ENCODE data around the gene PCBP4.

Gene PCBP4

GRCh38 chr3:51954713-51955112, 12.5 kb downstream of the PCBP4 start:
- no peak for DNase-seq

GRCh38 chr3:51954105-51954504, 13.1 kb downstream of the PCBP4 start:
- no peak for DNase-seq

- peak; percentile 70 for DNase-seq
These were observed 13.8 kb downstream of the PCBP4 start for GRCh38 chr3:51953445-51953844.

GRCh38 chr3:51950899-51951298, 16.4 kb downstream of the PCBP4 start:
- DNase-seq: no peak

GRCh38 chr3:51949121-51949520, 18.1 kb downstream of the PCBP4 start:
- no peak for DNase-seq

- no peak for DNase-seq
These were observed 19.2 kb downstream of the PCBP4 start for GRCh38 chr3:51948016-51948580.

- DNase-seq: no peak
These were observed 19.9 kb downstream of the PCBP4 start for GRCh38 chr3:51947215-51947900.

- no peak for DNase-seq
These were observed 20.5 kb downstream of the PCBP4 start for GRCh38 chr3:51946796-51947195.

- DNase-seq: no peak
These were observed 21.1 kb downstream of the PCBP4 start for GRCh38 chr3:51945926-51946705.

- no peak for DNase-seq
These were observed 22.0 kb downstream of the PCBP4 start for GRCh38 chr3:51945031-51945840.

GRCh38 chr3:51944451-51945021, 22.7 kb downstream of the PCBP4 start:
- DNase-seq: no peak

- no peak for DNase-seq
These were observed 23.5 kb downstream of the PCBP4 start for GRCh38 chr3:51943451-51944391.

GRCh38 chr3:51942603-51943450, 24.4 kb downstream of the PCBP4 start:
- DNase-seq: peak; percentile 78

GRCh38 chr3:51941798-51942602, 25.3 kb downstream of the PCBP4 start, which contains the start of the genes PARP3 and RRP9:
TSS of gene PARP3 (plus strand) at chr3:51942363. CDS start at chr3:51943356, 993 bp downstream.
TSS of gene RRP9 (minus strand) at chr3:51941904. CDS start at chr3:51941867, 37 bp downstream.
- DNase-seq: peak; percentile 100

- no peak for DNase-seq
These were observed 25.8 kb downstream of the PCBP4 start for GRCh38 chr3:51941463-51941797.

GRCh38 chr3:51940648-51941462, 26.4 kb downstream of the PCBP4 start:
- DNase-seq: no peak

GRCh38 chr3:51938780-51939425, 28.4 kb downstream of the PCBP4 start:
- no peak for DNase-seq
